SU-DHL-6 (cell line): ENCODE results near the gene FXYD7.

Experiments
- H2AFZ ChIP-seq: fragments of 200-600 bp; sonication (generic); 2 replicates; pipeline ENCODE4 v1.6.1; 2014; ENCODE audit warnings: low read depth, mild to moderate bottlenecking, moderate library complexity, mixed read lengths, antibody characterized with exemption, low read length; ENCODE audit not compliant: severe bottlenecking
- H3F3A ChIP-seq: fragments of 200-600 bp; shearing (Covaris generic); 2 replicates; pipeline ENCODE4 v1.6.0; 2016; ENCODE audit warnings: antibody characterized with exemption, mild to moderate bottlenecking; ENCODE audit not compliant: insufficient read depth
- H3K27ac ChIP-seq: fragments of 200-600 bp; sonication (generic); 2 replicates; pipeline ENCODE4 v1.5.1; 2016; ENCODE audit warnings: low read depth, mild to moderate bottlenecking, low read length, moderate library complexity, mixed read lengths
- H3K27me3 ChIP-seq: fragments of 200-600 bp; sonication (generic), shearing (Covaris generic); 2 replicates; pipeline ENCODE4 v1.6.0; 2014; ENCODE audit warnings: mild to moderate bottlenecking, low read length
- H3K36me3 ChIP-seq: fragments of 200-600 bp; sonication (generic); 2 replicates; pipeline ENCODE4 v1.6.1; 2014; ENCODE audit warnings: mild to moderate bottlenecking, low read length, mixed read lengths
- H3K4me2 ChIP-seq: fragments of 300-600, 200-600 bp; shearing (Covaris generic), sonication (generic); 2 replicates; pipeline ENCODE4 v1.6.0; 2014; ENCODE audit warnings: low read length, low read depth, mild to moderate bottlenecking; ENCODE audit not compliant: poor library complexity, severe bottlenecking
- H3K4me3 ChIP-seq: fragments of 200-600 bp; sonication (generic); 2 replicates; pipeline ENCODE4 v1.5.1; 2014; ENCODE audit warnings: antibody characterized with exemption, low read length, mild to moderate bottlenecking, mixed read lengths; ENCODE audit not compliant: insufficient read depth, poor library complexity, severe bottlenecking
- H3K79me2 ChIP-seq: fragments of 200-600 bp; sonication (generic); 2 replicates; pipeline ENCODE4 v1.6.1; 2014; ENCODE audit warnings: mild to moderate bottlenecking, low read length, moderate library complexity; ENCODE audit not compliant: insufficient read depth
- H3K9ac ChIP-seq: fragments of 200-600 bp; sonication (generic); 2 replicates; pipeline ENCODE4 v1.7.0; 2014; ENCODE audit warnings: mild to moderate bottlenecking, low read length
- H3K9me2 ChIP-seq: fragments of 200-600 bp; sonication (generic); replicated peaks from 2 replicates; pipeline ENCODE4 v1.6.1; 2014; ENCODE audit warnings: low read length; ENCODE audit not compliant: insufficient read depth
- H3K9me3 ChIP-seq: fragments of 200-600 bp; sonication (generic); 2 replicates; pipeline ENCODE4 v1.6.1; 2014; ENCODE audit warnings: low read length, mixed read lengths; ENCODE audit not compliant: insufficient read depth
- H4K20me1 ChIP-seq: fragments of 200-600 bp; sonication (generic); 2 replicates; pipeline ENCODE4 v1.6.1; 2014; ENCODE audit warnings: low read depth, mild to moderate bottlenecking, antibody characterized with exemption, low read length, moderate library complexity, mixed read lengths
- EZH2phosphoT487 ChIP-seq: fragments of 200-600 bp; sonication (generic), shearing (Covaris generic); conservative IDR thresholded peaks from 2 replicates; pipeline ENCODE4 v1.6.1; 2018; ENCODE audit warnings: mild to moderate bottlenecking, antibody characterized with exemption, low read length, moderate library complexity, mixed read lengths
- TF ChIP-seq, protein P1 (sequence below): fragments of 200-600 bp; sonication (generic); IDR thresholded peaks from one replicate; pipeline ENCODE4 v1.5.1; 2017; ENCODE audit warnings: antibody characterized with exemption, mild to moderate bottlenecking, low read length, moderate library complexity; ENCODE audit not compliant: insufficient read depth, poor library complexity, severe bottlenecking

FXYD7 gene

DNA sequence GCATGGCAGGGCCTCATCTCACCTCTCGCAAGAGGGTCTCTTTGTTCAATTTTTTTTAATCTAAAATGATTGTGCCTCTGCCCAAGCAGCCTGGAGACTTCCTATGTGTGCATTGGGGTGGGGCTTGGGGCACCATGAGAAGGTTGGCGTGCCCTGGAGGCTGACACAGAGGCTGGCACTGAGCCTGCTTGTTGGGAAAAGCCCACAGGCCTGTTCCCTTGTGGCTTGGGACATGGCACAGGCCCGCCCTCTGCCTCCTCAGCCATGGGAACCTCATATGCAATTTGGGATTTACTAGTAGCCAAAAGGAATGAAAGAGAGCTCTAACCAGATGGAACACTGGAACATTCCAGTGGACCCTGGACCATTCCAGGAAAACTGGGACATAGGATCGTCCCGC is 19.5 kb upstream of the FXYD7 start:
- Histone ChIP-seq H4K20me1 (no peaks in the 10 kb centered on the region), H3K4me3 (no peak overlapping the region), H3K36me3 (no peaks in the 10 kb centered on the region), H3K9me3 (no peaks in the 10 kb centered on the region), H3K4me2 (peak overlapping the region; percentile 78), H3K9ac (peak overlapping the region; percentile 62), H3K9me2 (no peaks in the 10 kb centered on the region), H3K27me3 (no peaks in the 10 kb centered on the region), H3K27ac (no peak overlapping the region), H3K79me2 (no peaks in the 10 kb centered on the region), H2AFZ (no peak overlapping the region), H3F3A (no peaks in the 10 kb centered on the region)
- TF ChIP-seq, protein P1, sequence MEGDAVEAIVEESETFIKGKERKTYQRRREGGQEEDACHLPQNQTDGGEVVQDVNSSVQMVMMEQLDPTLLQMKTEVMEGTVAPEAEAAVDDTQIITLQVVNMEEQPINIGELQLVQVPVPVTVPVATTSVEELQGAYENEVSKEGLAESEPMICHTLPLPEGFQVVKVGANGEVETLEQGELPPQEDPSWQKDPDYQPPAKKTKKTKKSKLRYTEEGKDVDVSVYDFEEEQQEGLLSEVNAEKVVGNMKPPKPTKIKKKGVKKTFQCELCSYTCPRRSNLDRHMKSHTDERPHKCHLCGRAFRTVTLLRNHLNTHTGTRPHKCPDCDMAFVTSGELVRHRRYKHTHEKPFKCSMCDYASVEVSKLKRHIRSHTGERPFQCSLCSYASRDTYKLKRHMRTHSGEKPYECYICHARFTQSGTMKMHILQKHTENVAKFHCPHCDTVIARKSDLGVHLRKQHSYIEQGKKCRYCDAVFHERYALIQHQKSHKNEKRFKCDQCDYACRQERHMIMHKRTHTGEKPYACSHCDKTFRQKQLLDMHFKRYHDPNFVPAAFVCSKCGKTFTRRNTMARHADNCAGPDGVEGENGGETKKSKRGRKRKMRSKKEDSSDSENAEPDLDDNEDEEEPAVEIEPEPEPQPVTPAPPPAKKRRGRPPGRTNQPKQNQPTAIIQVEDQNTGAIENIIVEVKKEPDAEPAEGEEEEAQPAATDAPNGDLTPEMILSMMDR: no peak
- no peak for TF ChIP-seq EZH2phosphoT487

DNA sequence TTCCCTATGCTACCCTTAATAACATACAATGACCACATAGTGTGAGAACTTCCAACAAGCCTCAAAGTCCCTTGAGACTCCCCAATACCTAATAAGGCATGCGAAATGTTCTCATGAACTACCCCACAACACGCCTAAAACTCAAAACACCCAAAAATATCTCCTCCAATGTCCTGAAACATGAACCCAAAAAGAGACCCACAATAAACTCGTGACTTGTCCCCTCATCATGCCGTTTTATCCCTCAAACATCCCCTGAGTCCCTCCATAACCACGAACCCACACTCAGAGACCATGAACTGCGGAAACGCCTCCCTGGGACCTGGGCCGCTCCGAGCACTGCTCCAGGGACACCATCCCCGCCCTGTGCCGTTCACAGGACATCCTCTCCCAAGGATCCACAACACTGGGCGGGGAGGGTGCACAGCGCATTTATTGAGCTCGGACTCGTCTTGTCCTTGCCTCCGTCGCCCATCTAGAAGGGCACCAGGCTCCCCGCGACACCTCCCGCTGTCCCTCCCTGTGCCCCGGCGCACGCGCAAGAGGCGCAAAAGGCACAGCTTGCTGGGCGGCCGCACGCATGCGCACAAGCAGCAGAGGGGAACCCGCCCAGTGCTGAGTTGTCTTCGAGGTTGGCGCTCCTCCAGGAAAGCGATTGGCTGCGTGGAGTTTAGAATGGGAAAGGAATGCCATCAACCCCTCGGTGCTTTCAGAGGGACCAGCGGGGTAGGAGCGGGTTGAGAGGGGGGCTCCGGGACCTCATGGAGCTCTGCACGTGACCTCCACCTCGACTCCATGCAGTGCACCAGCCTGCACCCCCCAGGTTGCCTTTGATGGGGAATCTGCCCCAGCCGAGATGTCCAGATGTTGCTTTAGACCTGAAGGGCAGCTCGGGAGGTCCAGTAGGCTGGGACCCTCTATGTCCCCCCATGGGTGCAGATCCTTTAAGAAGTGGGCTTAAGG is 18.7 kb upstream of the FXYD7 start:
- Histone ChIP-seq H3K4me3 (peak overlapping the region; percentile 57), H3K27me3 (no peaks in the 10 kb centered on the region), H3K36me3 (no peaks in the 10 kb centered on the region), H2AFZ (peak overlapping the region; percentile 92), H3K9me2 (no peaks in the 10 kb centered on the region), H3F3A (no peaks in the 10 kb centered on the region), H3K79me2 (no peaks in the 10 kb centered on the region), H3K9ac (peak overlapping the region; percentile 62), H3K9me3 (no peaks in the 10 kb centered on the region), H3K27ac (no peak overlapping the region), H4K20me1 (no peaks in the 10 kb centered on the region), H3K4me2 (peak overlapping the region; percentile 78)
- TF ChIP-seq, protein P1: no peak
- TF ChIP-seq EZH2phosphoT487: no peak

DNA sequence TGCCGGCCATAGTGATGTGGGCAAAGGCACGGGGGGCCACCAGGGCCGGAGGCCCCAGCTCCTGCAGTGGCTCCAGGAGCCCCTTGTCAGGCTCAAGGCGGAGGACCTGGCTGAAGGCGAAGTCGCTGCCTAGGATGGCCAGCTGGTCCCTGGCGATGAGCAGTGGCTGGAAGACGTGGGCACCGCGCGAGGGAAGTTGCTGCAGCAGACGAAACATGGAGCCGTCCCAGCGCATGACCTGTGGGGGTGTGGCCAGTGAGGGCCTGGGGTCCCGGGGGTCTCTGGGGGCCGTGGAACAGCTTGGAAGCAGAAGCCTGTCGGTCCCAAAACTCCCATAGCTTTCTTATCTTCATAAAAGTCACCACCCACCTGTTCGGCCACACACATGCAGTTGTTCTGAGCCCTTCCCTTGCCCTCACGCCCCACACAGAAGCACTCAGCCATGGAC is 17.8 kb upstream of the FXYD7 start:
- H3K9me2 ChIP-seq: no peaks in the 10 kb centered on the region
- H3K4me2 ChIP-seq: peak overlapping the region; percentile 78
- no peak overlapping the region for H3K9ac ChIP-seq
- H3K79me2 ChIP-seq: no peaks in the 10 kb centered on the region
- no peak overlapping the region for H2AFZ ChIP-seq
- H3K9me3 ChIP-seq: no peaks in the 10 kb centered on the region
- no peaks in the 10 kb centered on the region for H4K20me1 ChIP-seq
- H3K36me3 ChIP-seq: no peaks in the 10 kb centered on the region
- H3F3A ChIP-seq: no peaks in the 10 kb centered on the region
- H3K27me3 ChIP-seq: no peaks in the 10 kb centered on the region
- H3K27ac ChIP-seq: no peak overlapping the region
- TF ChIP-seq, protein P1: no peak
- no peak for TF ChIP-seq EZH2phosphoT487
- H3K4me3 ChIP-seq: no peak overlapping the region
